Activated naive CD4-positive, alpha-beta T cell treated with anti-CD3 and anti-CD28 coated beads, Interleukin-2, amount 50 U/mL, for 72 hours (primary cell): ENCODE measurements around the gene COL5A1. TPM values are rescaled to one million over a fixed set of nuclear protein-coding genes. Genes with fewer than 3 reads are reported as not detected.

Experiments used
- ATAC-seq, 2 donors: fragments of 150-1000 bp; cut with Tn5 transposase; 2 replicates each; pipeline ENCODE4 v1.10.0; 2021; ENCODE audit warnings: mild to moderate bottlenecking in 2 of 2, moderate library complexity in 2 of 2
- DNase-seq, 2 donors: peaks; one replicate each; pipeline ENCODE4 v3.0.0; 2021 to 2022; ENCODE audit warnings: low spot score in 2 of 2
- H3K27ac Mint-ChIP-seq, 2 donors: one replicate each; pipeline ENCODE4 v1.8.0; 2022; ENCODE audit warnings: mild to moderate bottlenecking in 2 of 2, mixed read lengths in 2 of 2
- H3K36me3 Mint-ChIP-seq, 2 donors: one replicate each; pipeline ENCODE4 v1.8.0; 2022; ENCODE audit warnings: mixed read lengths in 2 of 2
- H3K9me3 Mint-ChIP-seq, 2 donors: one replicate each; pipeline ENCODE4 v1.8.0; 2022; ENCODE audit warnings: mixed read lengths in 2 of 2
- total RNA-seq, 2 donors: library from RNA; stranded (reverse); gene quantifications; one replicate each; pipeline ENCODE4 v1.2.3, GENCODE V29; 2022

COL5A1 gene
- total RNA-seq, 2 donors from 2014 or later = 0.04 to 0.18 TPM

DNA sequence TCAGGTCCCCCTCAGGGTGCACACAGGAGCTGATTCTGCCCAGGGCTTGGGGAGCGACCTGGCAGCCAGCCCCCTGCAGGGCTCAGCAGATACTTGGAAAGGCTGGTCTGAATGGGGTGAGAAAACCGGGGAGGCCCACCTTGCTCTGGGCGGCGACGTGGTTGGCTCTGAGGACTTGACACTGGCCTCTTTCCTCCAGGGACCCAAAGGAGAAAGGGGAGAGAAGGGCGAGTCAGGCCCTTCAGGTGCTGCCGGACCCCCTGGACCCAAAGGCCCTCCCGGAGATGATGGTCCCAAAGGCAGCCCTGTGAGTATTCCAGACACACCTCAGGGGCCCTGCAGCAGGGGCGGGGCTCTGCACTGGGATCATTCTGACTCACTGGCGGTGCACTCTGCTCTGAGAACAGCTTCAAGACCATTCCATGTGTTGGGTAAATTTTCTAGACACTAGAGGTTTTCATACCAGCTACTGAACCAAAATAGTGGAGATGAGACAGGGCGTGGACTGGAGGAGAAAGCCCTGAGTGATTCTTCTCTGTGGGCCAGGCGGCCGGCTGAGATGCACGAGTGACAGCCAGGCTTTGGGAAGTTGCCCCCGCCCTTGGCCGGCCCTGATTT lies 173.1 kb downstream of the COL5A1 start:
- DNase-seq (no peak), ATAC-seq (no peak)
- H3K9me3 Mint-ChIP-seq = no peaks in the 10 kb centered on the region
- no peaks in the 10 kb centered on the region for H3K36me3 Mint-ChIP-seq
- no peak overlapping the region for H3K27ac Mint-ChIP-seq

DNA sequence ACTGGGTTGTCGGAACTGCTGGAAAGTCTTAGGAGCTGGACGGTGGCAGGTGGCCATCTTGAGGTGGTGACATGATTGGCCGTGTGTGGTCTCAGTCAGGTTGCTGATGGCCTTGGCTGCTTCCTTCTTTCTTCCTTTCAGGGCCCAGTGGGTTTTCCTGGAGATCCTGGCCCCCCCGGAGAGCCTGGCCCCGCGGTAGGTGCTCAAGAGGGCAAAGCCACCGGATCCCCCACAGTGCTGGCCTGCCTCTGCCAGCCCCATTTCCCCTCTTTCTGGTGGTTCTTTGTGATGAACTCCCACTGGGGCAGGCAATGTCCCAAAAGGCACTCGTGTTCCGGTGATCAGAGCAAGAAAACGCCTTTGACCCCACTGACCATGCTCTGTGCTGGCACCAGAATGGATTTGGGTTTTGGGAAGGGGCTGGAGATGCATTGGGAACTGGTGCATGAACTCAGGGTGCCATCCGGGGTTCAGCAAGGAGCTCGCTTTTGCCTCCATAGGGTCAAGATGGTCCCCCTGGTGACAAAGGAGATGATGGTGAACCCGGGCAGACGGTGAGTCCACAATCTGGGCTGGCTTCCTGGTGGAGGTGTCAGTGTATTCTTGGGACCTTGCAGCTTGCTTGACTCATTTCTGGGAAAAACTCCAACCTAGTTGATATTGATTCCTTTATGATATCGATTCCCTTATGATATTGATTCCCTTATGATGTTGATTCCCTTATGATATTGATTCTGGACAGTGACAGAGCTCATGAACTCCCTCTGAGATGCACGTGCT lies 174.0 kb downstream of the COL5A1 start:
- Mint-ChIP-seq H3K36me3 (no peaks in the 10 kb centered on the region), H3K27ac (no peak overlapping the region), H3K9me3 (no peaks in the 10 kb centered on the region)
- ATAC-seq (no peak), DNase-seq (no peak)

DNA sequence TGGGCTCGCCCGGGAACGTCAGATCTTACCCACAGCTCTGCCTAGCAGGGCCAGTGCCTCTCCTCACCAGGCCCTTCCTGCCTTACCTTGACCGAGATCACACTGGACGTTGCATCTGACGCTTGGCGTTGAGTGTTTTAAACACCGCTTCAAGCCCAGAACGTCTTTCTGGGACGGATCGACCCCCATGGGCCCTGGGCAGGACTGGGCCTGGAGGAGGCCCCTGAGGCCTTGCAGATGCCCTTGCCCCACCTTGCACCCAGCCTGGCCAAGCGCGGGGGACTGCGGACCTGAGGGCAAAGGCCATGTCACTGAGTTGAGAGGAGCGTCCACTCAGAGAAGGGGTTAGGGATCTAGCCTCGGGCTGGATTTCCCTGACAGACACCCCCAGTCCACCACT lies 174.7 kb downstream of the COL5A1 start:
- DNase-seq (no peak), ATAC-seq (no peak)
- no peaks in the 10 kb centered on the region for H3K9me3 Mint-ChIP-seq

DNA sequence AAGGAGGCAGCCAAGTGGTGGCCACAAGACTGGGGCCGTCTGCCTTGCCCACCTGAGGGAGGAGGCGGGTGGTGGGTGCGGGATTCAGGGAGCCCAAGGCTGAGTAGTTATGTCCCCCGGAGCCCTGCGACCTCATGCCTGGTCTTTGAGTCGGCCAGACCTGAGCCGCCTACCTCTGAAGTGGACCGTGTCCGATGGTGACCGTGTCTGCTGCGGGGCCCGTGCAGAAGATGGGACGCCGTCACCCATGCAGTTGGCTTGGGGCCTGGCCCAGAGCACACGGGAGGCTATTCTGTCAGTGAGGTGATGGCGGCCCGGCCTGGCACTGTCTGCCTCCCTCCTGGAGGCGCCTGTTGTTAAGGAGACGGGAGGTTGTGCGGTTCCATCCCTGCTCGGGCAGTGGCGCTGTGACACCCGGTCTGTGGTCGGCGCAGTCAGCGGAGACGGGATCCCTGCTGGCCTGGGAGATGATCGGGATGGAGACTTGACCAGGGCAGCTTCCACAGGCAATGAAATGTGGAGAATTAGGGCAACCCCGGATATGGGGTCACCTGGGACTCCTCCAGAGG lies 176.5 kb downstream of the COL5A1 start:
- Mint-ChIP-seq H3K9me3 (no peaks in the 10 kb centered on the region), H3K27ac (no peak overlapping the region), H3K36me3 (no peaks in the 10 kb centered on the region)
- ATAC-seq (no peak), DNase-seq (no peak)

More for the DNA sequence above, 174.7 kb downstream of the COL5A1 start:
- Mint-ChIP-seq H3K36me3 (no peaks in the 10 kb centered on the region), H3K27ac (no peak overlapping the region)

DNA sequence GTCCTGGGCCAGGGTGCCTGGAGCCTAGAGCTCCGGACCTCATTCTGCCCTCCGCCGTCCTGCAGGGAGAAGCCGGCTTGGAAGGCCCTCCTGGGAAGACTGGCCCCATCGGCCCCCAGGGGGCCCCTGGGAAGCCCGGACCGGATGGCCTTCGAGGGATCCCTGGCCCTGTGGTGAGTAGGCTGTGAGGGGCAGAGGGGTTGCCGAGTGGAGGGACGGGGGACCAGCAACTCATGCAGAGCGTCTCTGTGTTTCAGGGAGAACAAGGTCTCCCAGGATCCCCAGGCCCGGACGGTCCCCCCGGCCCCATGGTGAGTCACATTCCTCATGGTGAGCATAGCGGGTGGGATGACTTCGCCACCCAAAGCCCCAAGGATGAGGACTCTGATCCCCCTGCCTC lies 177.0 kb downstream of the COL5A1 start:
- Mint-ChIP-seq H3K36me3 (no peaks in the 10 kb centered on the region), H3K27ac (no peak overlapping the region), H3K9me3 (no peaks in the 10 kb centered on the region)
- ATAC-seq (no peak), DNase-seq (no peak)

DNA sequence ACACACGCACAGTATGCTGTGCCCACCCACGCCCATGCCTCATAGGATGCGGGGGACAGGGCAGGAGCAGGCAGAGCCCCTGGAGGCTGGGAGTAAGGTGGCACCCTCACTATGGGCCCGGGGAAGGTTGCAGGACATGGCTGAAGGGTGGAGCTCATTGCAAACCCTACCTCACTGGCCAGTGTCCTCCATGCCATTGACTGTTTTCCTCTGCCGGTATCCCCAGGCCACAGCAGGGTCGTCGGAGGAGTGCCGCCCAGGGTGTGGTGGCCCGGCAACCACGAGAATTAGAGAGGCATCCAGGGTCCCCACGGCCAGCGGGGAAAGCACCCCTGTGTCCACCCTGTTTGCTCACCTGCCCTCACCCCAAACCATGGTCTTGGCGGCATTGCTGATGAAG lies 179.3 kb downstream of the COL5A1 start:
- Mint-ChIP-seq H3K27ac (no peak overlapping the region), H3K36me3 (no peaks in the 10 kb centered on the region), H3K9me3 (no peaks in the 10 kb centered on the region)
- ATAC-seq (no peak), DNase-seq (no peak)

DNA sequence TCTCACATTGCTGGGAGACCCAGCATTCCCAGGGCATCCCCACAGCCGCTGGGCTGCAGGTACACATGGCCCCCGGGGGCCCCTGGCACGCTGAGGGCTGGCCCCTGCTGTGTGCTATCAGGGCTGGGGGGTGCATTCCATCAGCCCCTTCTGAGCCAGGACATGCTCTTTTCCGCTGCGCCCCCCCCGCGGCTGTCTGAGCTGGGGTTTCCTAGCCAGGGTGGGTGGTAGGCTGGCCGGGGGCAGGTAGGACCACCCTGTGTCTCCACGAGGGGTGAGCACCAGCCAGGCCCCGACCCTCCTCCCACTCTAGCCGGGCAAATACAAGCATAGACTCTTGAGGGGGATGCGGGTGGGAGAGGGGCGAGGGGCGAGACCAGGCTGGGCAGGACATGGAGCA lies 180.9 kb downstream of the COL5A1 start:
- Mint-ChIP-seq H3K27ac (no peak overlapping the region), H3K36me3 (no peaks in the 10 kb centered on the region), H3K9me3 (no peaks in the 10 kb centered on the region)
- ATAC-seq (no peak), DNase-seq (no peak)

DNA sequence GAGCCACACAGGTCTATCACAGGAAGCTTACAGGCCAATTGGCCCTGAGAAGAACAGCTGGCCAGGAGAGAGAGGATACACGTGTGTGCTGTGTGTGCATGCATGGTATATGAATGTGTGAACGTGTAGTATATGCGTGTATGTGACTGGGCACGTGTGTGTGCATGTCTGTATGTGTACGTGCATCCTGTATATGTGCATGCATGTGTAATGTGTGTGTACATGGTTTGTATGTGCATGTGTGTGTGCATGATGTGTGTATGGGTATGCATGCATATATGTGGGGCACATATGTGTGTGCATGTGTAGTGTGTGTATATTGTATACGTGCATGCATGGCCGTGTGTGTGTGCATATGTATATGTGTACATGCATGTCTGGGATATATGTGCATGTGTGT lies 182.0 kb downstream of the COL5A1 start:
- ATAC-seq = no peak
- Mint-ChIP-seq H3K9me3 (no peaks in the 10 kb centered on the region), H3K36me3 (no peaks in the 10 kb centered on the region), H3K27ac (no peak overlapping the region)
- DNase-seq = no peak

DNA sequence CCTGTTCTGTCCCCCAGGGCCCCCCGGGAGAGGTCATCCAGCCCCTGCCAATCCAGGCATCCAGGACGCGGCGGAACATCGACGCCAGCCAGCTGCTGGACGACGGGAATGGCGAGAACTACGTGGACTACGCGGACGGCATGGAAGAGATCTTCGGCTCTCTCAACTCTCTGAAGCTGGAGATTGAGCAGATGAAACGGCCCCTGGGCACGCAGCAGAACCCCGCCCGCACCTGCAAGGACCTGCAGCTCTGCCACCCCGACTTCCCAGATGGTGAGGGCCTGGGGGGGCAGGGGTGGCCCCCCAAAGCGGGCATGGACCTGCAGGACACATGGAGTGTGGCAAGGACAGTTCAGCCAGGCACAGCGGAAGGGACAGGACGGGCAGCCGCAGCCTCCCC lies 183.0 kb downstream of the COL5A1 start:
- Mint-ChIP-seq H3K27ac (no peak overlapping the region), H3K36me3 (no peaks in the 10 kb centered on the region), H3K9me3 (no peaks in the 10 kb centered on the region)
- no peak for DNase-seq
- no peak for ATAC-seq

DNA sequence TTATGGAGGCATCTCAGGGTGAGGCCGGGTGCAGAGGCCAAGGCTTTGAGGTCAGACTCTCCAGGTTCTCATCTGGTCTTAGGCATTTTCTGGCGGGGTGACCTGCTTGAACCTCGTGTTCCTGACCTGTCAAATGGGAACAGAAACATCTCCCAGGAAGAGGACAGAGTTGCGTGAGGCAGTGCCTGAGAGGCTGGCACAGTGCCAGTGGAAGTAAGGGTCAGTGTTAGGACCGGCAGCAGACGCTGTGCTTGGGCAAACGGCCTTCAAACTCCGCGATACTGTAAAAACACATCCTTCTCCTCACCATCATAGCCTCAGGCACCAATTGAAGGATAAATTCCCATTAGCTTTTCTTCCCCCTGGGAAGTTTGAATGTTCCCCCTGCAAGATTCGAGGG lies 183.4 kb downstream of the COL5A1 start:
- DNase-seq (no peak), ATAC-seq (no peak)
- no peak overlapping the region for H3K27ac Mint-ChIP-seq

DNA sequence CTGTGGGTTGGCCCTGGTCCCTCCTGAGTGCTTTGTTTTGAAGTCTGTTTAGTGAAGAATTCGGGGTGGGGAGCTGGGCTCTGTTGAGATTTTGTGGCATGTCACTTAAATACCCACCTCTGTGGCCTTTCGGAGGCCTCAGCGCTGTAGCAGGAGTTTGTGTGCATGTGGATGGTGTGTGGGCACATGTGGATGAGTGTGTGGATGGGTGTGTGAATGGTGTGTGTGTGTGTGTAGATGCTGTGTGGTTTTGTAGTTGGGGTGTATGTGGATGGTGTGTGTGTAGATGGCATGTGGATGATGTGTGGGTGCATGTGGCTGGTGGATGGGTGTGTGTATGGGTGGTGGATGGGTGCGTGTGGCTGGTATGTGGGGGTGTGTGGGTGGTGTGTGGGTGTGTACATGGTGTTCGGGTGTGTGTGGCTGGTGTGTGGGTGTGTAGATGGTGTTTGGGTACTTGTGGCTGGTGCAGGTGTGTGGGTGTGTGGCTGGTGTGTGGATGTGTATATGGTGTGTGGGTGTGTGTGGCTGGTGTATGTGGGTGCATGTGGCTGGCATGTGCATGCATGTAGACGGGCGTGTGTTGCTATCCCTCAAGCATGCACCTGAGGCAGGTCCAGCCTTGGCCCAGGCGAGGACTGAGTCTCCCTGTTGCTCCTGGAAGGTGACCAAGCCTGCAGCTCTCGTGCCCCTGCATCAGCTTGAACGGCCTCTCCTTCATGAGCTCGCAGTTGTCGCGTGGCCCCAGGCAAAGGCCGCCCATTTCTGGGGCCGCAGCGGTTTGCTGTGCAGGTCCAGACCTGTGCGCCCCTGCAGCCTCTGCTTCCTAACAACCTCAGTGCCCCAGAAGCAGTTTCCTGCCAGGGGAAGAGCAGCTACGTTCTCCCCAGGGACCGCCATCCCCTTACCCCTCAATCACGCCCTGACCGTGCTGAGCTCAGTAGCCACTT lies 185.0 kb downstream of the COL5A1 start:
- ATAC-seq (no peak), DNase-seq (no peak)
- no peak overlapping the region for H3K27ac Mint-ChIP-seq
- no peaks in the 10 kb centered on the region for H3K9me3 Mint-ChIP-seq
- H3K36me3 Mint-ChIP-seq = no peaks in the 10 kb centered on the region

More for the DNA sequence above, 183.4 kb downstream of the COL5A1 start:
- Mint-ChIP-seq H3K9me3 (no peaks in the 10 kb centered on the region), H3K36me3 (no peaks in the 10 kb centered on the region)

DNA sequence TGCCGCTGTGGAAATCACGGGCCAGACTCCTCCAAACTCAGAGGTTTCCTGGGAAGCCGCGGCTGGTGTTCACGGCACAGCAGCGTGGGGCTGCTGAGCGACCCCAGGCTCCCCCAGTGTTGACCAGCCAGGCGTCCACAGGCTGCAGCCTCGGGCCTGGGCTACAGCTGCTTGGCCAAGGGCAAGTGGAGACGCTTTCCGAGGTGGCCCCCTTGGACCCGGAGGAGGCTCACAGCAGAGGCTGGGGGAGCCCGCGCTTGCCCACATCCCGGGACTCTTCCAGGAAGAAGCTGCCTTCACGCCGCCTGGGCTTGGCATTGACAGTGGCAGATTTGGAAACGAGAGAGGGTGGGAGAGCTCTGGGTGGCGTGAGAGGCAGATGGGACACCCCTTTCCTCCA lies 186.0 kb downstream of the COL5A1 start:
- Mint-ChIP-seq H3K27ac (no peak overlapping the region), H3K36me3 (no peaks in the 10 kb centered on the region), H3K9me3 (no peaks in the 10 kb centered on the region)
- DNase-seq (no peak), ATAC-seq (no peak)

DNA sequence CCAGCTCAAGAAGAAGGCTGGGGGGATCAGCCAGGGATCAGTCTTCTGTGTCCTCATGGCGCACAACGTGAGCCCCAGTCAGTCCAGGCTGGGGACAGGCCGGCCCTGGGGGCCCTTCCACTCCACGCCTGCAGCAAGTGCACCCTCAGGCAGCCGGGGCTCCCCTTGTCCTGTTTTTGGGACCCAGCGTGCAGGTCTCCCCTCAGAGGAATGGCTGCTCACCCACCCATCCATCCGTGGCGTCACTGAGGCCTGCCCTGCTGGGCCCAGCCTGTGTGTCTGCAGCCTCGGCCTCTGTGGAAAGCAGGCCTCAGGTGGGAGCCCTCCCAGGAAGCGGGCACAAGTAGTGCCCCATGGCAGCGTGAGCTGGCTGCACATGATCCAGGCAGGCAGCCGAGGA lies 186.4 kb downstream of the COL5A1 start:
- no peak for ATAC-seq

DNA sequence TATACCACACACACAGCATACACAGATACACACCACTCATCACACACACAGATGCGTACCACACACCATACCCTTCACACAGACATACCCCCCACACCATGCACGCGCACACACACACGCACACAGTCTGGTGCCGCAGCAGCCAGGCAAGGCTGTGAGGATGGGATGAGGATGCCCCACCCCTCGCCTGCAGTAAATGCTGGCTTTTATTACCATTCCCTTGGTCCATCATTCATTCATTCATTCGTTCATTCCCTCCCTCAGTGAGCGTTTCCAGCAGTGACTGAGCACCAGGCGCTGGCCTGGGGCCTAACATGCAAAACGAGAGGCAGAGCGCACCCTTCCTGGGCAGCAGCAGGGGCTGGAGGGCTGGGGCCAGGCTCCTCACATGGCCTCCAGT lies 187.3 kb downstream of the COL5A1 start:
- no peaks in the 10 kb centered on the region for H3K9me3 Mint-ChIP-seq
- no peak for ATAC-seq
- no peaks in the 10 kb centered on the region for H3K36me3 Mint-ChIP-seq
- H3K27ac Mint-ChIP-seq = no peak overlapping the region
- DNase-seq = no peak

More for the DNA sequence above, 186.4 kb downstream of the COL5A1 start:
- H3K9me3 Mint-ChIP-seq = no peaks in the 10 kb centered on the region
- no peak overlapping the region for H3K27ac Mint-ChIP-seq
- H3K36me3 Mint-ChIP-seq = no peaks in the 10 kb centered on the region
- DNase-seq = no peak

DNA sequence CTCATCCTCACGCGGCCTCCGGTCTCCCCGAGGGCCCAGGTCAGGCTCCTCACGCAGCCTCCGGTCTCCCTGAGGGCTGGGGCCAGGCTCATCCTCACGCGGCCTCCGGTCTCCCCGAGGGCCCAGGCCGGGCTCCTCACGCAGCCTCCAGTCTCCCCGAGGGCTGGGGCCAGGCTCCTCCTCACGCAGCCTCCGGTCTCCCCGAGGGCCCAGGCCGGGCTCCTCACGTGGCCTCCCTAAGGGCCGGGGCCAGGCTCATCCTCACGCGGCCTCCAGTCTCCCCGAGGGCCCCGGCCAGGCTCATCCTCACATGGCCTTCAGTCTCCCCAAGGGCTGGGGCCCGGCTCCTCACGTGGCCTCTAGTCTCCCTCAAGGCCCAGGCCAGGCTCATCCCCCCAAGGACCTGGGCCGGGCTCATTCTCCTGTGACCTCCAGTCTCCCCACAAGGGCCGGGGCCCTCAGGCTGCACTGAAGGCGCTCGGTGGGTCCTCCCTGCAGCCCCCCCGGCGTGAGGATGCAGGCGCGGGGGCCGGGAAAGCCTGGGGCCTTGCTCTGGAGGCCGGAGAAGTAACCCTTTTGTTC lies 187.8 kb downstream of the COL5A1 start:
- ATAC-seq = no peak
- Mint-ChIP-seq H3K9me3 (no peaks in the 10 kb centered on the region), H3K27ac (no peak overlapping the region), H3K36me3 (no peaks in the 10 kb centered on the region)
- no peak for DNase-seq

DNA sequence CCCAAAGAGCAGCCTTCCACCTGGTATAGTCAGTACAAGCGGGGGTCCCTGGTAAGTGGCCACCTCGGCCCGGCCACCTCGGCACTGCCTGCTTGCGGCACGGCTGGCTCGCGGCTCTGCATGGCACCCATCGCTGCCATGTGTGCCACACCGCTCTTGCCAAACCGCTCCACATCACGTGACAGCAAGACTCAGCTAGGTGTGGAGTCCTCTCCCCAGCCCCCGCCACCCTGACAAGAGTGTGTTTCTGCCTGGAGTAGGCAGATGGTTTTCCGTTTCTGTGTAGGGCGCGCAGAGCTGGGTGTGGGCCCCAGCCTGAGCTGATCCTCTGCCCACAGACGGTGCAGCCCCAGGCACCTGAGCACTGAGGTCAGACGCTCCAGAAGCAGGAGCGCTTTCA lies 188.5 kb downstream of the COL5A1 start:
- Mint-ChIP-seq H3K9me3 (no peaks in the 10 kb centered on the region), H3K27ac (no peak overlapping the region), H3K36me3 (no peaks in the 10 kb centered on the region)
- no peak for ATAC-seq
- DNase-seq = no peak
